Measurements from ENCODE around the gene PEMT. TPM values are rescaled to one million over a fixed set of nuclear protein-coding genes. Genes with fewer than 3 reads are reported as not detected.

Gene PEMT
- total RNA-seq, 1 experiment from 2014 or later = 27.0 TPM

- ATAC-seq = peak; percentile 3
- ChIA-PET POLR2A (no interaction called here), CTCF (no interaction called here)
- Histone ChIP-seq H3K9me3 (ENCODE audit: control insufficient read depth, insufficient read depth, low read depth, low read length) (no peaks in the 10 kb centered on the region), H3K4me3 (ENCODE audit: low read depth in 2 of 2, low read length in 2 of 2) (peak overlapping the region; percentile 90 to 91), H3K4me1 (ENCODE audit: control insufficient read depth, insufficient read depth, low read length) (peaks cover 6% of the 10 kb centered on the region; the same call in 1 of the 2 replicates), H3K27me3 (ENCODE audit: control insufficient read depth, insufficient read depth, low read length) (no peaks in the 10 kb centered on the region), H3K27ac (ENCODE audit: low read length) (peak overlapping the region; percentile 74), H3K36me3 (ENCODE audit: control insufficient read depth, insufficient read depth, low read length) (no peaks in the 10 kb centered on the region; the same call in 1 of the 2 replicates)
- no peak for DNase-seq (ENCODE audit: low read depth, low spot score)
- in situ Hi-C loops (cut with HindIII; ENCODE audit: low pct_unique_long_range_greater_than_20kb, low sequenced_read_pairs) = no loop called here
- TF ChIP-seq SIN3A (IDR thresholded peaks at IDR 0.05; ENCODE audit: borderline replicate concordance, insufficient read depth, low read depth, low read length) (no peak), TCF7L2 (IDR thresholded peaks at IDR 0.05; ENCODE audit: low read depth, low read length) (no peak), REST (IDR thresholded peaks at IDR 0.05; ENCODE audit: insufficient read depth in 1 of 2, low read depth in 2 of 2, low read length in 1 of 2) (no peak), POLR2AphosphoS5 (IDR thresholded peaks at IDR 0.05; ENCODE audit: low read depth, low read length) (no peak), CTCF (IDR thresholded peaks at IDR 0.05) (no peak)
- intact Hi-C loops (cut with micrococcal nuclease; ENCODE audit: unreplicated experiment) = no loop called here
- no TSS peak for BruUV-seq (replicated peaks)
These were observed 589 bp downstream of the PEMT start for GRCh38 chr17:17590883-17591354.

- H3K27me3 ChIP-seq (ENCODE audit: control insufficient read depth, insufficient read depth, low read length) = no peaks in the 10 kb centered on the region
- intact Hi-C loops (cut with micrococcal nuclease; ENCODE audit: unreplicated experiment) = no loop called here
- TF ChIP-seq POLR2AphosphoS5 (IDR thresholded peaks at IDR 0.05; ENCODE audit: low read depth, low read length) = no peak
- TF ChIP-seq SIN3A (IDR thresholded peaks at IDR 0.05; ENCODE audit: borderline replicate concordance, insufficient read depth, low read depth, low read length) = no peak
- no peak for TF ChIP-seq TCF7L2 (IDR thresholded peaks at IDR 0.05; ENCODE audit: low read depth, low read length)
- TF ChIP-seq CTCF (IDR thresholded peaks at IDR 0.05) = no peak
- no peak for TF ChIP-seq REST (IDR thresholded peaks at IDR 0.05; ENCODE audit: insufficient read depth in 1 of 2, low read depth in 2 of 2, low read length in 1 of 2)
- CTCF ChIA-PET = interaction anchor here (0.6 kb wide), 1 partner anchor 12 kb away, joined by 4 read pairs; no protein-coding TSS in a partner anchor
- no peak for DNase-seq (ENCODE audit: low read depth, low spot score)
- BruUV-seq (replicated peaks) = no TSS peak
- no peak for ATAC-seq
- peak overlapping the region; percentile 74 for H3K27ac ChIP-seq (ENCODE audit: low read length)
- in situ Hi-C loops (cut with HindIII; ENCODE audit: low pct_unique_long_range_greater_than_20kb, low sequenced_read_pairs) = no loop called here
- POLR2A ChIA-PET = interaction anchor here (0.6 kb wide), 1 partner anchor 221 kb away, joined by 6 read pairs; no protein-coding TSS in a partner anchor
- peak overlapping the region; percentile 90 to 91 for H3K4me3 ChIP-seq (ENCODE audit: low read depth in 2 of 2, low read length in 2 of 2)
- peaks cover 6% of the 10 kb centered on the region; the same call in 1 of the 2 replicates for H3K4me1 ChIP-seq (ENCODE audit: control insufficient read depth, insufficient read depth, low read length)
- no peaks in the 10 kb centered on the region for H3K9me3 ChIP-seq (ENCODE audit: control insufficient read depth, insufficient read depth, low read depth, low read length)
- H3K36me3 ChIP-seq (ENCODE audit: control insufficient read depth, insufficient read depth, low read length) = no peaks in the 10 kb centered on the region; the same call in 1 of the 2 replicates
These were observed 1.3 kb downstream of the PEMT start for GRCh38 chr17:17590141-17590751.

All from Panc1 (cell line).